ENCODE measurements around the gene SMAD9. TPM values are rescaled to one million over a fixed set of nuclear protein-coding genes. Genes with fewer than 3 reads are reported as not detected.

Gene SMAD9
- total RNA-seq, 1 donor from 2014 or later: 0.79 TPM

DNA sequence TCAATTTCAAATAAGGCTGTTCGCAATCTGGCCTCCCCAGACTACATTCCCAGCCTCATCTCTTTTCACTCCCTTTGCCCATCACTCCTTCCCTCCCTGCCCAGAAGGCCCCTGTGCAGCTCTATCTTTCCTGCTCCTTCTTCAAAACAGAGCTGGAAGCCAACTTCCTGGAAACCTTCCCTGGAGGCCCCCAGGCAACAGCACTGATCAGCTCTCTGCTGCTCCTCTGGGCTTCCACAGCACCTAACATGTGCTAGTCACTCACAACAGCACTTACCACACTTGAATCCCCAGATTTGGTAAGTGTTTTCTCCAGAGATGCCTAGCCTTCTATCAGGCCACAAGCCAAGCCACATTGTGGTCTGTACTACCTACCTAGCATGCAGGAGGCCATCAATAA is 9.5 kb downstream of the SMAD9 start:
- TF ChIP-seq, protein P1, sequence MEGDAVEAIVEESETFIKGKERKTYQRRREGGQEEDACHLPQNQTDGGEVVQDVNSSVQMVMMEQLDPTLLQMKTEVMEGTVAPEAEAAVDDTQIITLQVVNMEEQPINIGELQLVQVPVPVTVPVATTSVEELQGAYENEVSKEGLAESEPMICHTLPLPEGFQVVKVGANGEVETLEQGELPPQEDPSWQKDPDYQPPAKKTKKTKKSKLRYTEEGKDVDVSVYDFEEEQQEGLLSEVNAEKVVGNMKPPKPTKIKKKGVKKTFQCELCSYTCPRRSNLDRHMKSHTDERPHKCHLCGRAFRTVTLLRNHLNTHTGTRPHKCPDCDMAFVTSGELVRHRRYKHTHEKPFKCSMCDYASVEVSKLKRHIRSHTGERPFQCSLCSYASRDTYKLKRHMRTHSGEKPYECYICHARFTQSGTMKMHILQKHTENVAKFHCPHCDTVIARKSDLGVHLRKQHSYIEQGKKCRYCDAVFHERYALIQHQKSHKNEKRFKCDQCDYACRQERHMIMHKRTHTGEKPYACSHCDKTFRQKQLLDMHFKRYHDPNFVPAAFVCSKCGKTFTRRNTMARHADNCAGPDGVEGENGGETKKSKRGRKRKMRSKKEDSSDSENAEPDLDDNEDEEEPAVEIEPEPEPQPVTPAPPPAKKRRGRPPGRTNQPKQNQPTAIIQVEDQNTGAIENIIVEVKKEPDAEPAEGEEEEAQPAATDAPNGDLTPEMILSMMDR (IDR thresholded peaks at IDR 0.05; ENCODE audit: insufficient read depth, low read length, severe bottlenecking): no peak
- no peak overlapping the region for H3K4me3 ChIP-seq (ENCODE audit: low read depth, low read length)
- DNase-seq (ENCODE audit: low read depth) (no peak), FAIRE-seq (no peak)
- H3K27me3 ChIP-seq (ENCODE audit: control insufficient read depth, insufficient read depth, low read length): no peaks in the 10 kb centered on the region
- no peaks in the 10 kb centered on the region for H3K36me3 ChIP-seq (ENCODE audit: control insufficient read depth, insufficient read depth, low read length)

DNA sequence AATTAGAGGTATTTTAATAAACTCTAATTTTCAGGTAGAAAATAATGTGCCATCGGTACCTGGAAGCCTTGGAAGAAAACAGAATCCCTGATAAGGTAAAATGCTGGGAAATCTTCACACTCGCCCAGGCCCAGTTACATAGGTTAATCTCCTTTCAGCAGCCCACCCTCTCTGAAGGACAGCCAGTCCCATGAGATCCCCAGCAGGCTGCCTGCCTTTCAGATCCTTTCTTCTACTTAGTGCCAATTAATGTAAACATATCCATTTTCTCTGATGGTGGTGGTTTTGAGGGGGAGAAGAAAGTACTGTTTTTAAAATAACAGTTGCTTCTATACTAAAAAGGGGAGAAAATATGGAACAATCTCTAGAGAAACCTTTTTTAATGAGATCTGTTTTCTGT is 12.2 kb downstream of the SMAD9 start:
- H3K36me3 ChIP-seq (ENCODE audit: control insufficient read depth, insufficient read depth, low read length): no peaks in the 10 kb centered on the region
- no peaks in the 10 kb centered on the region for H3K27me3 ChIP-seq (ENCODE audit: control insufficient read depth, insufficient read depth, low read length)
- no peak for DNase-seq (ENCODE audit: low read depth)
- FAIRE-seq: no peak
- TF ChIP-seq, protein P1 (IDR thresholded peaks at IDR 0.05; ENCODE audit: insufficient read depth, low read length, severe bottlenecking): no peak
- H3K4me3 ChIP-seq (ENCODE audit: low read depth, low read length): no peak overlapping the region

DNA sequence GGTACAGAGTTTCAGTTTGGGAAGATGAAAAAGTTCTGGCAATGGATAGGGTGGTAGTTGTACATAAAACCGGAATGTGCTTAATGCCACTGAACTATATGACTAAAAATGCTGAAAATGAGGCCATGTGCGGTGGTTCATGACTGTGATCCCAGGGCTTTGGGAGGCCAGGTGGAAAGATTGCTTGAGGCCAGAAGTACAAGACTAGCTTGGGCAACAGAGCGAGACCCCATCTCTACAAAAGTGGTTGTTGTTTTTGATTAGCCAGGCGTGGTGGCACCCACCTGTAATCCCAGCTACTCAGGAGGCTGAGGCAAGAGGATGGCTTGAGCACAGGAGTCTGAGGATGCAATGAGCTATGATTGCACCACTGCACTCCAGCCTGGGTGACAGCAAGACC is 12.8 kb downstream of the SMAD9 start:
- TF ChIP-seq, protein P1 (IDR thresholded peaks at IDR 0.05; ENCODE audit: insufficient read depth, low read length, severe bottlenecking): no peak
- H3K36me3 ChIP-seq (ENCODE audit: control insufficient read depth, insufficient read depth, low read length): no peaks in the 10 kb centered on the region
- no peaks in the 10 kb centered on the region for H3K27me3 ChIP-seq (ENCODE audit: control insufficient read depth, insufficient read depth, low read length)
- no peak overlapping the region for H3K4me3 ChIP-seq (ENCODE audit: low read depth, low read length)
- no peak for FAIRE-seq
- DNase-seq (ENCODE audit: low read depth): no peak

DNA sequence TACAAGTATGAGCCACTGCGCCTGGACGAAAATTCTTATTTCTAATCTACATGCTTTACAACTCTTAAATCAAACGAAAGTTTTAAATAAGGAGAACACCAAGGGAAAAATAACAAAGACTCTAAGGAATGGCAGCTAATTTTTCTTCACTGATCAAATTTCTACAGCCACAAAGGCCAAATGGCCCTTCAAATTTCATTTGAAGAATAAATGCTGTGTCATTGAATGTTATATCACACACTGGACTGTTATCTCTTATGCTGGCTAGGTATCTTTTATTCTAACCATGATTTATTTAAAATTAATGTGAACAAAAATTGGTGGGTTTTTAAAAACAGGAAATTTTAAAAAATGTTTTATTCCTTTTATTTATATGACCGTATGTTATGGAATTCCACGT is 14.1 kb downstream of the SMAD9 start:
- TF ChIP-seq, protein P1 (IDR thresholded peaks at IDR 0.05; ENCODE audit: insufficient read depth, low read length, severe bottlenecking): no peak
- DNase-seq (ENCODE audit: low read depth): no peak
- no peak overlapping the region for H3K4me3 ChIP-seq (ENCODE audit: low read depth, low read length)
- no peaks in the 10 kb centered on the region for H3K27me3 ChIP-seq (ENCODE audit: control insufficient read depth, insufficient read depth, low read length)
- FAIRE-seq: no peak
- H3K36me3 ChIP-seq (ENCODE audit: control insufficient read depth, insufficient read depth, low read length): no peaks in the 10 kb centered on the region

DNA sequence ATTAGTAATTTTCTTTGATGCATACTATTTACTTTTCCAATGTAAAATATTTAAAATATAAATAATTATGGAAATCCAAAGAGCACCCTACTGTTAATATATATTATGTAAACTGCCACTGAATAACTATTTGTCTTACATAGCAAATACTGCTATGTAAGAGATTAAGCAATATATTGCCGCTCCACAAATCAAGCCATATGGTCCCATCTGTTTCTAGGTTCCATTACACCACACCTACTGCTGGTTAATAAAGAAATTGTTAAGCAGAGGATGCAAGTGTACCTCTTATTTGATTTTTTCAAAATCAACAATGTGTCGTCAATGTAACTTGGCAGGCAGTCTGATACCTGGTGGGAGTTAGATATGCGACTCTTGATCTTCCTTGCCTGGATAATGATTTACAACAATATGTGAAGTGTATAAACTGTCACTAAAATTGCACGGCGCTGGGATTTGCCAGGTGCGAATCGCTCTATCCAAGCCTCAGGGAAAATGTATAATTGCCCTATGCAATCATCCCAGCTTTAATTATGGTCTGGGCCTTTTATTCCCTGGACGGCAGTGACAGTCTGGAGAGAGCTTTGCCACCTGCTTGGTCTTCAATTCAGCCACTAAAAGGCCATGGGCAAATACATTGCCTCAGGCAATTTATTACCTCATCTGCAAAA is 16.0 kb downstream of the SMAD9 start:
- DNase-seq (ENCODE audit: low read depth): no peak
- Histone ChIP-seq H3K4me3 (ENCODE audit: low read depth, low read length) (no peak overlapping the region), H3K27me3 (ENCODE audit: control insufficient read depth, insufficient read depth, low read length) (no peaks in the 10 kb centered on the region), H3K36me3 (ENCODE audit: control insufficient read depth, insufficient read depth, low read length) (no peaks in the 10 kb centered on the region)
- TF ChIP-seq, protein P1 (IDR thresholded peaks at IDR 0.05; ENCODE audit: insufficient read depth, low read length, severe bottlenecking): no peak
- FAIRE-seq: no peak

DNA sequence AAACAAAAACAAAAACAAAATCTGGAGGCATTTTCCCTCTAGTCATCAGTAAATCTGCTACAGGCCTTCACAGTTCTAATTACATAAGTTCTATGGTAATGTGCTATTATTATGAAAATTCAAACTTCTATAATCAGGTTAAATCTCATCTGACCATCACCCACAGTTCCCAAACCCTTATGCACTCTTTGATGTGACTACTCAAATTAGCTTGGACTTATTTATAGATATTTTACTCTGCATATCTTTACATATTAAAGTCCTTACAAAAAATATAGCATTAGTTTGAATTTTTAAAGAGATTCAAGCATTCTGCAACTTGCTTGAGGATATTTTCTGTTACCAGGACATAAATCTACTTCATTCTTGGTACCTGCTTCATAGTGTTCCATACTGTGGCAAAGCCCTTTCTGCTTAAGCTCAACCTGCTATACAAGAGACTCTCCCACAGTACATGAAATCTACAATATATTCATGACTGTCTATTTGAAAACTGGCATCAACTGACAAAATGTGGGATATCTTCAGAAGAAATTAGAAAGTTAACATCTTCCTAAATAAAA is 22.9 kb downstream of the SMAD9 start:
- H3K4me3 ChIP-seq (ENCODE audit: low read depth, low read length): no peak overlapping the region
- H3K36me3 ChIP-seq (ENCODE audit: control insufficient read depth, insufficient read depth, low read length): no peaks in the 10 kb centered on the region
- TF ChIP-seq, protein P1 (IDR thresholded peaks at IDR 0.05; ENCODE audit: insufficient read depth, low read length, severe bottlenecking): no peak
- H3K27me3 ChIP-seq (ENCODE audit: control insufficient read depth, insufficient read depth, low read length): no peaks in the 10 kb centered on the region
- FAIRE-seq (no peak), DNase-seq (ENCODE audit: low read depth) (no peak)

All from bronchial epithelial cell (primary cell).